ENCODE data around the gene AZIN2. TPM values are rescaled to one million over a fixed set of nuclear protein-coding genes. Genes with fewer than 3 reads are reported as not detected.

AZIN2 gene
- total and polyA plus RNA-seq, 10 of the 15 experiments (the other 5 are each of a cell fraction or from before 2014, with no cell fraction given), result 0.02 to 0.85 (median 0.23) TPM

GRCh38 chr1:33159577-33159976 lies 78.6 kb downstream of the AZIN2 start:
- POLR2A ChIA-PET, result no interaction called here
- Histone ChIP-seq H3K9ac (ENCODE audit: control insufficient read depth, insufficient read depth, low read length) (no peak overlapping the region), H3K79me2 (ENCODE audit: control insufficient read depth, insufficient read depth, low read length) (no peaks in the 10 kb centered on the region), H3K9me3 (replicated peaks; ENCODE audit: control insufficient read depth, insufficient read depth, low read length) (no peaks in the 10 kb centered on the region), H3K4me1 (ENCODE audit: control insufficient read depth, insufficient read depth, low read length) (no peaks in the 10 kb centered on the region), H3K27me3 (replicated peaks in 1 of 2; ENCODE audit: control insufficient read depth in 2 of 2, insufficient read depth in 2 of 2, low read length in 1 of 2) (no peaks in the 10 kb centered on the region), H3K4me3 (no peak overlapping the region), H3K36me3 (ENCODE audit: control insufficient read depth in 2 of 2, insufficient read depth in 2 of 2, low read length in 1 of 2) (no peaks in the 10 kb centered on the region; a peak in 1 of 4 replicates), H2AFZ (ENCODE audit: control insufficient read depth, low read depth, low read length) (no peak overlapping the region), H3K27ac (ENCODE audit: control insufficient read depth, insufficient read depth) (no peak overlapping the region), H3K4me2 (ENCODE audit: control insufficient read depth, insufficient read depth) (no peak overlapping the region), H4K20me1 (ENCODE audit: control insufficient read depth, insufficient read depth) (no peaks in the 10 kb centered on the region)
- DNase-seq (ENCODE audit: low read depth, low spot score) (no peak), FAIRE-seq (no peak), ATAC-seq (no peak)
- CTCF ChIA-PET, result no interaction called here
- SMC1A ChIA-PET (ENCODE audit: uncharacterized antibody, unreplicated experiment), result no interaction called here
- RAD21 ChIA-PET (ENCODE audit: unreplicated experiment), result no interaction called here
- WGBS (ENCODE audit: insufficient coverage, insufficient replicate concordance, low lambda C conversion rate, missing lambda C conversion rate), result 92% methylated on average over 26 of the region's 26 CpGs
- intact Hi-C loops (cut with micrococcal nuclease; ENCODE audit: unreplicated experiment), result no loop called here
- BruUV-seq (replicated peaks), result no TSS peak
- in situ Hi-C loops (cut with MboI), result no loop called here
- TF ChIP-seq PRDM15 (CRISPR knock-in tag; IDR thresholded peaks at IDR 0.05) (no peak), ZNF24 (IDR thresholded peaks at IDR 0.05) (no peak), SMC3 (IDR thresholded peaks at IDR 0.05; ENCODE audit: borderline replicate concordance, low read length) (no peak), SMAD5 (IDR thresholded peaks at IDR 0.05; ENCODE audit: low read depth) (no peak), CBFB (IDR thresholded peaks at IDR 0.05; ENCODE audit: low read depth) (no peak), KDM1A (IDR thresholded peaks at IDR 0.05; ENCODE audit: borderline replicate concordance) (no peak), PBX3 (IDR thresholded peaks at IDR 0.05; ENCODE audit: insufficient replicate concordance, low read depth, low read length) (no peak), SMARCA5 (IDR thresholded peaks at IDR 0.05) (no peak), POLR2AphosphoS2 (IDR thresholded peaks at IDR 0.05; ENCODE audit: low read depth, low read length) (no peak), MTA3 (IDR thresholded peaks at IDR 0.05; ENCODE audit: borderline replicate concordance, low read length) (no peak), E2F4 (IDR thresholded peaks at IDR 0.05; ENCODE audit: low read depth, low read length) (no peak), BCL11A (IDR thresholded peaks at IDR 0.05; ENCODE audit: low read depth, low read length) (no peak), TBL1XR1 (IDR thresholded peaks at IDR 0.05; ENCODE audit: low read depth, low read length) (no peak)
- TF ChIP-seq, protein P1, sequence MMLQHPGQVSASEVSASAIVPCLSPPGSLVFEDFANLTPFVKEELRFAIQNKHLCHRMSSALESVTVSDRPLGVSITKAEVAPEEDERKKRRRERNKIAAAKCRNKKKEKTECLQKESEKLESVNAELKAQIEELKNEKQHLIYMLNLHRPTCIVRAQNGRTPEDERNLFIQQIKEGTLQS (IDR thresholded peaks at IDR 0.05; ENCODE audit: borderline replicate concordance, extremely low read depth, low read depth, low read length), result no peak
- TF ChIP-seq, protein P2, sequence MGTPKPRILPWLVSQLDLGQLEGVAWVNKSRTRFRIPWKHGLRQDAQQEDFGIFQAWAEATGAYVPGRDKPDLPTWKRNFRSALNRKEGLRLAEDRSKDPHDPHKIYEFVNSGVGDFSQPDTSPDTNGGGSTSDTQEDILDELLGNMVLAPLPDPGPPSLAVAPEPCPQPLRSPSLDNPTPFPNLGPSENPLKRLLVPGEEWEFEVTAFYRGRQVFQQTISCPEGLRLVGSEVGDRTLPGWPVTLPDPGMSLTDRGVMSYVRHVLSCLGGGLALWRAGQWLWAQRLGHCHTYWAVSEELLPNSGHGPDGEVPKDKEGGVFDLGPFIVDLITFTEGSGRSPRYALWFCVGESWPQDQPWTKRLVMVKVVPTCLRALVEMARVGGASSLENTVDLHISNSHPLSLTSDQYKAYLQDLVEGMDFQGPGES (IDR thresholded peaks at IDR 0.05), result no peak
